ENCODE results near the gene BPIFA3. TPM values are rescaled to one million over a fixed set of nuclear protein-coding genes. Genes with fewer than 3 reads are reported as not detected.

Gene BPIFA3
- total and polyA plus RNA-seq, 2 donors (not counting 1 experiment from before 2014, with no cell fraction given) = not detected

- no peak for DNase-seq (ENCODE audit: low read depth in 2 of 2)
- no peak overlapping the region for H3K4me3 ChIP-seq (replicated peaks in 1 of 4; ENCODE audit: control extremely low read depth in 1 of 4, insufficient read depth in 1 of 4, low read depth in 3 of 4, low read length in 4 of 4)
- H3K9ac ChIP-seq (ENCODE audit: insufficient read depth, low read length) = no peak overlapping the region
- H3K9me3 ChIP-seq (ENCODE audit: control insufficient read depth, insufficient read depth, low read depth, low read length) = no peaks in the 10 kb centered on the region
- H3K4me2 ChIP-seq (ENCODE audit: extremely low read depth, insufficient read depth, low read length) = no peak overlapping the region
- no peak overlapping the region for H2AFZ ChIP-seq (ENCODE audit: low read length)
- H3K79me2 ChIP-seq (ENCODE audit: control insufficient read depth, insufficient read depth, low read length) = no peaks in the 10 kb centered on the region
- H3K27me3 ChIP-seq (ENCODE audit: control insufficient read depth, insufficient read depth, low read length) = peaks cover 5% of the 10 kb centered on the region
- no peaks in the 10 kb centered on the region for H3K36me3 ChIP-seq (ENCODE audit: control insufficient read depth, insufficient read depth, low read length)
- H3K27ac ChIP-seq (ENCODE audit: insufficient read depth, low read length) = no peak overlapping the region
- H4K20me1 ChIP-seq (ENCODE audit: control insufficient read depth, extremely low read depth, insufficient read depth, low read length) = no peaks in the 10 kb centered on the region
- no peaks in the 10 kb centered on the region for H3K4me1 ChIP-seq (ENCODE audit: control insufficient read depth, extremely low read depth, insufficient read depth, low read length)
- no peak for TF ChIP-seq EZH2 (IDR thresholded peaks at IDR 0.05; ENCODE audit: low read length, missing control alignments)
- TF ChIP-seq CTCF (conservative IDR thresholded peaks at IDR 0.05 in 1 of 2, IDR thresholded peaks at IDR 0.05 in 1 of 2; ENCODE audit: low read depth in 1 of 2, low read length in 2 of 2) = no peak
Measured at GRCh38 chr20:33229843-33230242, 12.7 kb downstream of the BPIFA3 start.

- DNase-seq (ENCODE audit: low read depth in 2 of 2) = no peak
- Histone ChIP-seq H3K79me2 (ENCODE audit: control insufficient read depth, insufficient read depth, low read length) (no peaks in the 10 kb centered on the region), H4K20me1 (ENCODE audit: control insufficient read depth, extremely low read depth, insufficient read depth, low read length) (no peaks in the 10 kb centered on the region), H3K9me3 (ENCODE audit: control insufficient read depth, insufficient read depth, low read depth, low read length) (no peaks in the 10 kb centered on the region), H3K4me1 (ENCODE audit: control insufficient read depth, extremely low read depth, insufficient read depth, low read length) (no peaks in the 10 kb centered on the region), H3K27ac (ENCODE audit: insufficient read depth, low read length) (no peak overlapping the region), H3K9ac (ENCODE audit: insufficient read depth, low read length) (no peak overlapping the region), H3K36me3 (ENCODE audit: control insufficient read depth, insufficient read depth, low read length) (no peaks in the 10 kb centered on the region), H3K4me2 (ENCODE audit: extremely low read depth, insufficient read depth, low read length) (no peak overlapping the region), H3K27me3 (ENCODE audit: control insufficient read depth, insufficient read depth, low read length) (peaks cover 5% of the 10 kb centered on the region), H2AFZ (ENCODE audit: low read length) (no peak overlapping the region), H3K4me3 (replicated peaks in 1 of 4; ENCODE audit: control extremely low read depth in 1 of 4, insufficient read depth in 1 of 4, low read depth in 3 of 4, low read length in 4 of 4) (no peak overlapping the region)
- TF ChIP-seq CTCF (conservative IDR thresholded peaks at IDR 0.05 in 1 of 2, IDR thresholded peaks at IDR 0.05 in 1 of 2; ENCODE audit: low read depth in 1 of 2, low read length in 2 of 2) (no peak), EZH2 (IDR thresholded peaks at IDR 0.05; ENCODE audit: low read length, missing control alignments) (no peak)
Measured at GRCh38 chr20:33231237-33231636, 14.1 kb downstream of the BPIFA3 start.

- Histone ChIP-seq H3K9ac (ENCODE audit: insufficient read depth, low read length) (no peak overlapping the region), H3K4me1 (ENCODE audit: control insufficient read depth, extremely low read depth, insufficient read depth, low read length) (no peaks in the 10 kb centered on the region), H3K9me3 (ENCODE audit: control insufficient read depth, insufficient read depth, low read depth, low read length) (no peaks in the 10 kb centered on the region), H3K27ac (ENCODE audit: insufficient read depth, low read length) (no peak overlapping the region), H3K79me2 (ENCODE audit: control insufficient read depth, insufficient read depth, low read length) (no peaks in the 10 kb centered on the region), H3K36me3 (ENCODE audit: control insufficient read depth, insufficient read depth, low read length) (no peaks in the 10 kb centered on the region), H3K27me3 (ENCODE audit: control insufficient read depth, insufficient read depth, low read length) (peaks cover 5% of the 10 kb centered on the region), H4K20me1 (ENCODE audit: control insufficient read depth, extremely low read depth, insufficient read depth, low read length) (no peaks in the 10 kb centered on the region), H2AFZ (ENCODE audit: low read length) (no peak overlapping the region), H3K4me3 (replicated peaks in 1 of 4; ENCODE audit: control extremely low read depth in 1 of 4, insufficient read depth in 1 of 4, low read depth in 3 of 4, low read length in 4 of 4) (no peak overlapping the region), H3K4me2 (ENCODE audit: extremely low read depth, insufficient read depth, low read length) (no peak overlapping the region)
- DNase-seq (ENCODE audit: low read depth in 2 of 2) = no peak
- TF ChIP-seq EZH2 (IDR thresholded peaks at IDR 0.05; ENCODE audit: low read length, missing control alignments) (no peak), CTCF (conservative IDR thresholded peaks at IDR 0.05 in 1 of 2, IDR thresholded peaks at IDR 0.05 in 1 of 2; ENCODE audit: low read depth in 1 of 2, low read length in 2 of 2) (no peak)
Measured at GRCh38 chr20:33232486-33233072, 15.4 kb downstream of the BPIFA3 start.
